Measurements from ENCODE around the gene UBC. TPM values are rescaled to one million over a fixed set of nuclear protein-coding genes. Genes with fewer than 3 reads are reported as not detected.

The UBC gene
- total and polyA plus RNA-seq, 4 donors, result 1,113 to 1,682 (median 1,303) TPM

DNA sequence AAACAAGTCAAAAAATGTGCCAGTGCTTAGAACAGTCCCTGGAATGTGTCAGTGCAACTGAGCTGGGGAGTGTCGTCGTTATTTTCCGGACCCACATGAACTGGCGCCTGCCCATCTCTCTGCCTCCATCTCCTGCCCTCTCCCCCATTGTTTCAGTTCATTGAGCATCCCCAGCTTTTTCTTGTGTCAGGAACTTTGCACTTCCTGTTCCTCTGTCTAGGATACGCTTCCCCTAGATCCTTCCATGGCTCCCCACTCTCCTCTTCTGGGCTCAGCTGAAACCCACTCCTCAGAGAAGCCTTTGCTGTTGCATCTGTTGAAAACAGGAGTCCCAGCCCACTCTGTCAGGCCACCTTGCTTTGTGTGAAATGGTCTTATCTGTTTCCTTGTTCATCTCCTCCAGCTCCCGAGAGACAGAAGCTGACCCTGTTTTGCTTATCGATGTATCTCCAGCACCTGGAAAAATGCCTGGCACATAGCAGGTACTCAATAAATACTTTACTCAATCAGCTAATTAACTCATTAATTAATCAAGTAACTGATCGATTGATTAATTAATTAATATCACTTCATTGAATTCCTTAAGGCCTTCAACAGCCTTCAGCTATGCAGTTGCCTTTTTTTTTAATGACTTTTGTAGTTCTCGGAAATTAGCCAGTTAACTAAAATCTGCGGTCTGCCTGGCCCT, 48.1 kb downstream of the UBC start:
- Histone ChIP-seq H3K4me3 (no peak overlapping the region), H3K27ac (ENCODE audit: low read depth in 1 of 2, low read length in 1 of 2) (no peak overlapping the region), H3K9me3 (ENCODE audit: control insufficient read depth in 4 of 4, insufficient read depth in 3 of 4, low read length in 3 of 4) (no peaks in the 10 kb centered on the region), H3K9ac (ENCODE audit: insufficient read depth in 1 of 2, low read length in 2 of 2) (no peak overlapping the region), H3K27me3 (ENCODE audit: control insufficient read depth in 3 of 3, insufficient read depth in 3 of 3, low read length in 2 of 3) (no peaks in the 10 kb centered on the region), H3K4me1 (ENCODE audit: control insufficient read depth in 5 of 5, insufficient read depth in 5 of 5, low read length in 5 of 5) (peaks cover 0 to 19% (median 5%) of the 10 kb centered on the region in 5 donors), H3K36me3 (ENCODE audit: control insufficient read depth in 4 of 4, insufficient read depth in 4 of 4, low read length in 4 of 4) (no peaks in the 10 kb centered on the region)
- DNase-seq, result no peak
- no peak for ATAC-seq (ENCODE audit: insufficient read depth, low FRiP score)
- WGBS, 2 donors, result 80 to 85% methylated on average over 10 of the region's 10 CpGs
- TF ChIP-seq, protein P1, sequence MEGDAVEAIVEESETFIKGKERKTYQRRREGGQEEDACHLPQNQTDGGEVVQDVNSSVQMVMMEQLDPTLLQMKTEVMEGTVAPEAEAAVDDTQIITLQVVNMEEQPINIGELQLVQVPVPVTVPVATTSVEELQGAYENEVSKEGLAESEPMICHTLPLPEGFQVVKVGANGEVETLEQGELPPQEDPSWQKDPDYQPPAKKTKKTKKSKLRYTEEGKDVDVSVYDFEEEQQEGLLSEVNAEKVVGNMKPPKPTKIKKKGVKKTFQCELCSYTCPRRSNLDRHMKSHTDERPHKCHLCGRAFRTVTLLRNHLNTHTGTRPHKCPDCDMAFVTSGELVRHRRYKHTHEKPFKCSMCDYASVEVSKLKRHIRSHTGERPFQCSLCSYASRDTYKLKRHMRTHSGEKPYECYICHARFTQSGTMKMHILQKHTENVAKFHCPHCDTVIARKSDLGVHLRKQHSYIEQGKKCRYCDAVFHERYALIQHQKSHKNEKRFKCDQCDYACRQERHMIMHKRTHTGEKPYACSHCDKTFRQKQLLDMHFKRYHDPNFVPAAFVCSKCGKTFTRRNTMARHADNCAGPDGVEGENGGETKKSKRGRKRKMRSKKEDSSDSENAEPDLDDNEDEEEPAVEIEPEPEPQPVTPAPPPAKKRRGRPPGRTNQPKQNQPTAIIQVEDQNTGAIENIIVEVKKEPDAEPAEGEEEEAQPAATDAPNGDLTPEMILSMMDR (IDR thresholded peaks at IDR 0.05; ENCODE audit: control extremely low read depth, extremely low read depth), result no peak

DNA sequence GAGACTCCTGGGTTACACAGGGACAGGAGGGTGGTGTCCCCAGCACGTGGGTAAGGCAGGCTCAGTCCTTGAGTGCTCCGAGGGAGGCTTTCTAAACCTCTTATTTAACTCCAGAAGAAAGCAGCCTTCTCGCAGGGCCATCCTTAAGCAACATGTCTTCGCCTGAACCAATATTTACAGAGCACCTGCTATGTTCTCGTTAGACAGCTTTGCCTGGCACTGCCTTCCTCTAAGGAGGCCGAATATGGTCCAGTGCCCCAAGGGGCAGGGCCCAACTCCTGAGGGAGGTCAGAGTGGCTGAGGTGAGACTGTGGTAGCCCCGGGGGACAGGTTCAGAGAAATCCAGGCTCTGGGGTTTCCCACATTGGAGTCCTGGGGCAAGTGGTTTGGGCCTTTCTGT, 48.7 kb downstream of the UBC start:
- H3K4me3 ChIP-seq, result no peak overlapping the region

DNA sequence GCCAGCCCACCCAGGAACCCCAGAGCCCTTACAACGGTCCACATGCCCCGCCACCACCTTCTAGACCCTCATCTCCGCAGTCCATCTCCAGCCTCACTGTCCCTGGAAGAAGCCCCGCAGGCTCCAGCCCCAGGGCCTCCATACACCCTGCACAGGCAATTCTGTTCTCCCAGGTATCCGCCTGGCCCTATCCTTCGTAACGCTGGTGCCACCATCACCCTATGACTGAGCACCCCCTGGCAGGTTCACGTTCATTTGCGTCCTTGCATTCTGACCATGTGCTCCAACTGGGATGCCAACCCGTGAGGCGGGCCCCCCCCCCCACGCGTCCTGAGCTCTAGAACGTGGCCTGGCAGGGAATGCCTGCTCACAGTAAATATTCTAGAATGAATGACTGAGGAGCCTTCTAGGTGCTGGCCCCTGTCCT, 50.1 kb downstream of the UBC start:
- H3K9me3 ChIP-seq (ENCODE audit: control insufficient read depth in 4 of 4, insufficient read depth in 3 of 4, low read length in 3 of 4), result no peaks in the 10 kb centered on the region
- H3K4me1 ChIP-seq (ENCODE audit: control insufficient read depth in 5 of 5, insufficient read depth in 5 of 5, low read length in 5 of 5), result peaks cover 0 to 19% (median 5%) of the 10 kb centered on the region in 5 donors
- WGBS, 2 donors, result 92% methylated on average over 14 of the region's 14 CpGs
- no peak for ATAC-seq (ENCODE audit: insufficient read depth, low FRiP score)
- no peak for DNase-seq
- no peaks in the 10 kb centered on the region for H3K27me3 ChIP-seq (ENCODE audit: control insufficient read depth in 3 of 3, insufficient read depth in 3 of 3, low read length in 2 of 3)
- TF ChIP-seq, protein P1 (IDR thresholded peaks at IDR 0.05; ENCODE audit: control extremely low read depth, extremely low read depth), result no peak
- H3K4me3 ChIP-seq, result no peak overlapping the region
- H3K36me3 ChIP-seq (ENCODE audit: control insufficient read depth in 4 of 4, insufficient read depth in 4 of 4, low read length in 4 of 4), result no peaks in the 10 kb centered on the region
- peak overlapping the region in 1 of 2 donors; percentile 49 for H3K9ac ChIP-seq (ENCODE audit: insufficient read depth in 1 of 2, low read length in 2 of 2)
- H3K27ac ChIP-seq (ENCODE audit: low read depth in 1 of 2, low read length in 1 of 2), result peak overlapping the region in 1 of 2 donors; percentile 65

More for the DNA sequence above, 48.7 kb downstream of the UBC start:
- no peaks in the 10 kb centered on the region for H3K27me3 ChIP-seq (ENCODE audit: control insufficient read depth in 3 of 3, insufficient read depth in 3 of 3, low read length in 2 of 3)
- TF ChIP-seq, protein P1 (IDR thresholded peaks at IDR 0.05; ENCODE audit: control extremely low read depth, extremely low read depth), result no peak
- DNase-seq, result no peak
- WGBS, 2 donors, result 58 to 78% methylated on average over 7 of the region's 7 CpGs
- H3K4me1 ChIP-seq (ENCODE audit: control insufficient read depth in 5 of 5, insufficient read depth in 5 of 5, low read length in 5 of 5), result peaks cover 0 to 19% (median 5%) of the 10 kb centered on the region in 5 donors
- no peaks in the 10 kb centered on the region for H3K36me3 ChIP-seq (ENCODE audit: control insufficient read depth in 4 of 4, insufficient read depth in 4 of 4, low read length in 4 of 4)
- no peak for ATAC-seq (ENCODE audit: insufficient read depth, low FRiP score)
- H3K9me3 ChIP-seq (ENCODE audit: control insufficient read depth in 4 of 4, insufficient read depth in 3 of 4, low read length in 3 of 4), result no peaks in the 10 kb centered on the region
- peak overlapping the region in 1 of 2 donors; percentile 36 for H3K27ac ChIP-seq (ENCODE audit: low read depth in 1 of 2, low read length in 1 of 2)
- no peak overlapping the region for H3K9ac ChIP-seq (ENCODE audit: insufficient read depth in 1 of 2, low read length in 2 of 2)

All from lung (tissue), 12 donors.